PC-3 (cell line): Measurements from ENCODE around the gene SF3A2. TPM values are rescaled to one million over a fixed set of nuclear protein-coding genes. Genes with fewer than 3 reads are reported as not detected.
A peak's percentile ranks its signal among the peaks of the same experiment; 100 is the strongest.

Experiments used
- ATAC-seq: fragments of 200-7000 bp; cut with Tn5 transposase; 2 replicates; pipeline ENCODE4 v1.9.1; 2020; ENCODE audit warnings: mild to moderate bottlenecking, moderate library complexity
- BruUV-seq: library from RNA; stranded (reverse); fragments of 400-500 nt; replicated peaks from 2 replicates; lab custom pipeline; 2021; lab: Mats Ljungman, UMichigan
- CTCF ChIA-PET: fragments of 300-600 bp; sonication (Branson Sonifier 250); formaldehyde crosslinking; loops from one replicate; lab custom pipeline; 2022; ENCODE audit warnings: antibody characterized with exemption; lab: Charles Lee
- POLR2A ChIA-PET: fragments of 300-600 bp; sonication (Branson Sonifier 250); formaldehyde crosslinking; loops from one replicate; lab custom pipeline; 2022; ENCODE audit warnings: antibody characterized with exemption; ENCODE audit not compliant: unreplicated experiment; lab: Charles Lee
- DNase-seq: peaks from one replicate; pipeline ENCODE4 v3.0.0-alpha.2; 2015
- H2AFZ ChIP-seq: fragments of 300-600 bp; sonication (generic); 2 replicates; pipeline ENCODE4 v1.6.0; 2016; ENCODE audit warnings: antibody characterized with exemption, low read length
- H3F3A ChIP-seq: fragments of 300-600 bp; sonication (generic); one replicate; pipeline ENCODE4 v1.6.0; 2017; ENCODE audit warnings: antibody characterized with exemption, low read length, control low read depth, mild to moderate bottlenecking; ENCODE audit not compliant: unreplicated experiment
- H3K27ac ChIP-seq: fragments of 300-600 bp; sonication (generic); 2 replicates; pipeline ENCODE4 v1.5.1; 2016; ENCODE audit warnings: mild to moderate bottlenecking, low read length
- H3K27me3 ChIP-seq: fragments of 300-600 bp; sonication (generic); 2 replicates; pipeline ENCODE4 v1.6.1; 2016; ENCODE audit warnings: low read length, mixed read lengths
- H3K36me3 ChIP-seq: fragments of 300-600 bp; sonication (generic); 2 replicates; pipeline ENCODE4 v1.6.1; 2016; ENCODE audit warnings: low read depth, mixed run types, low read length, mixed read lengths
- H3K4me1 ChIP-seq: fragments of 300-600 bp; sonication (generic); 2 replicates; pipeline ENCODE4 v1.5.1; 2016; ENCODE audit warnings: low read length; ENCODE audit not compliant: insufficient read depth
- H3K4me2 ChIP-seq: fragments of 300-600 bp; sonication (generic); 2 replicates; pipeline ENCODE4 v1.6.0; 2016; ENCODE audit warnings: low read length
- H3K4me3 ChIP-seq: fragments of 300-600 bp; sonication (generic); 2 replicates; pipeline ENCODE4 v1.5.1; 2016; ENCODE audit warnings: mild to moderate bottlenecking, low read length, mixed read lengths
- H3K79me2 ChIP-seq: fragments of 300-600 bp; sonication (generic); 2 replicates; pipeline ENCODE4 v1.6.1; 2017; ENCODE audit warnings: low read length, mixed read lengths
- H3K9ac ChIP-seq: fragments of 300-600 bp; sonication (generic); 2 replicates; pipeline ENCODE4 v1.6.0; 2016; ENCODE audit warnings: mild to moderate bottlenecking, low read length
- H3K9me2 ChIP-seq: fragments of 300-600 bp; sonication (generic); replicated peaks from 2 replicates; pipeline ENCODE4 v1.6.1; 2016; ENCODE audit warnings: mixed run types, low read length, mixed read lengths
- H3K9me3 ChIP-seq: fragments of 300-600 bp; sonication (generic); 2 replicates; pipeline ENCODE4 v1.6.1; 2016; ENCODE audit warnings: low read length, mixed read lengths
- H4K20me1 ChIP-seq: fragments of 300-600 bp; sonication (generic); 2 replicates; pipeline ENCODE4 v1.6.1; 2016; ENCODE audit warnings: low read length, mixed read lengths
- CTCF ChIP-seq: fragments of 300-600 bp; sonication (generic); conservative IDR thresholded peaks from 2 replicates; pipeline ENCODE4 v1.5.1; 2017; ENCODE audit warnings: antibody characterized with exemption, low read depth, mild to moderate bottlenecking, low read length
- EZH2 ChIP-seq: fragments of 300-600 bp; sonication (generic); IDR thresholded peaks from one replicate; pipeline ENCODE4 v1.6.1; 2017; ENCODE audit warnings: antibody characterized with exemption, mild to moderate bottlenecking, low read length; ENCODE audit not compliant: unreplicated experiment
- EZH2phosphoT487 ChIP-seq: fragments of 300-600 bp; sonication (generic); IDR thresholded peaks from 2 replicates; pipeline ENCODE4 v1.6.1; 2018; ENCODE audit warnings: mild to moderate bottlenecking, antibody characterized with exemption, low read length, borderline replicate concordance
- intact Hi-C: fragments of 100-400 bp; cut with micrococcal nuclease; formaldehyde crosslinking; loops from 2 replicates; pipeline ENCODE4 v1.9.0; 2023
- total RNA-seq: library from RNA; depleted of rRNA; stranded (reverse); fragments of >200 nt; gene quantifications from 2 replicates; pipeline ENCODE4 v1.2.3, GENCODE V29; 2014

The SF3A2 gene
- total RNA-seq, 1 experiment from 2014 or later, result 55.5 TPM

DNA sequence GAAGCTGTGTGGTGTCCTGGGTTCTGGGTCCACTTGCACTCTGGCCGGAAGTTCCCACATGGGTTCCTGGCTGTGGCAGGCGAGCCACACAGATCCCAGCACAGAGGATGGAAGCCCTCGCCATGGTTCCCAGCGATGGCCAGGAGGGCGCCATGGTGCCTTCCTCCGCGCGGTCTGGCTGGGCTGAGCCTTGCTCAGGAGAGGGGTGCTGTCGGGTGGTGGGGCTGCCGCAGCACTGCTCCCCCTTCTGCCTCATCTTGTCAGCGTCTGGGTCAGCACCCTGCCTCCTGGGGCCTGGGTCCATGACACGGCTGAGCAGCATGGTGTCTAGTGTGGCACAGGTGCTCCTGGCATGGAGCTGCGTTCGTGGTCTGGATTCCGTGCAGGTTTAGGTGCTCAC is 39.4 kb upstream of the SF3A2 start:
- H3K27ac ChIP-seq, result no peak overlapping the region
- H3K36me3 ChIP-seq, result no peaks in the 10 kb centered on the region
- H3K9ac ChIP-seq, result no peak overlapping the region
- no TSS peak for BruUV-seq
- no peak overlapping the region for H3K4me3 ChIP-seq
- ATAC-seq (no peak), DNase-seq (no peak)
- intact Hi-C loops, result no loop called here
- H3K9me2 ChIP-seq, result no peaks in the 10 kb centered on the region
- peaks cover 25% of the 10 kb centered on the region; the same call in 1 of the 2 replicates for H3K79me2 ChIP-seq
- H3K4me1 ChIP-seq, result no peaks in the 10 kb centered on the region
- no peak overlapping the region for H3K4me2 ChIP-seq
- H3K9me3 ChIP-seq, result no peaks in the 10 kb centered on the region
- H3F3A ChIP-seq, result no peaks in the 10 kb centered on the region
- H2AFZ ChIP-seq, result no peak overlapping the region
- no peaks in the 10 kb centered on the region for H4K20me1 ChIP-seq
- TF ChIP-seq CTCF (no peak), EZH2 (no peak), EZH2phosphoT487 (no peak)
- ChIA-PET POLR2A (no interaction called here), CTCF (no interaction called here)
- no peaks in the 10 kb centered on the region for H3K27me3 ChIP-seq

GRCh38 chr19:2198317-2198716 is 38.3 kb upstream of the SF3A2 start:
- TF ChIP-seq CTCF, result no peak
- no peak for TF ChIP-seq EZH2
- TF ChIP-seq EZH2phosphoT487, result no peak
- Histone ChIP-seq H3K9ac (no peak overlapping the region), H3K4me2 (no peak overlapping the region), H2AFZ (no peak overlapping the region), H3K9me2 (no peaks in the 10 kb centered on the region), H4K20me1 (no peaks in the 10 kb centered on the region), H3K36me3 (no peaks in the 10 kb centered on the region), H3K27me3 (no peaks in the 10 kb centered on the region), H3K9me3 (no peaks in the 10 kb centered on the region), H3K4me3 (no peak overlapping the region), H3K4me1 (no peaks in the 10 kb centered on the region), H3F3A (no peaks in the 10 kb centered on the region), H3K79me2 (peaks cover 25% of the 10 kb centered on the region; the same call in 1 of the 2 replicates), H3K27ac (no peak overlapping the region)
- intact Hi-C loops, result no loop called here
- no peak for DNase-seq
- ATAC-seq, result no peak
- ChIA-PET CTCF (no interaction called here), POLR2A (no interaction called here)
- BruUV-seq, result no TSS peak

DNA sequence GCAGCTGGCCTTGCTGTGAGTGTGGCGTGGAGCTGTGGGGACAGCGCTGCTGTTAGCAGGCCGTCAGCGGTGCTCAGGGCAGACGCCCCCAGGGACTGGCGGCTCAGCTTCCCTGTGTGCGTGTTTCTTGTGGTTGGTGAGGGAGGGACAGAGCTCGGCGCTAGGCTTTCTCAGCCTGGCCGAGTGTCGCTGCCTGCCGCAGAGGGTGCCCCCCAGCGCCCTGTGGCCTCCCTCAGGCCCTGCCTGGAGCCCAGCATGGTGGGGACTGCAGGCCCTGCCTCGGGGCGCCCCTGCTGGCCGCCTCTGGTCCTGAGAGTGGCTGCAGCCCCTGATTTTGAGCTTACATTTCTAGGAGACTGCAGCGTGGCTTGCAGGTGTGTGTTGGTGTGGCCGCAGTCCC is 37.4 kb upstream of the SF3A2 start:
- Histone ChIP-seq H3K4me3 (no peak overlapping the region), H4K20me1 (no peaks in the 10 kb centered on the region), H3K9me2 (no peaks in the 10 kb centered on the region), H3K27me3 (no peaks in the 10 kb centered on the region), H3K4me1 (no peaks in the 10 kb centered on the region), H3K9me3 (no peaks in the 10 kb centered on the region), H3K9ac (no peak overlapping the region), H3K4me2 (no peak overlapping the region), H3K27ac (no peak overlapping the region), H2AFZ (no peak overlapping the region), H3K79me2 (peaks cover 25% of the 10 kb centered on the region; the same call in 1 of the 2 replicates), H3K36me3 (no peaks in the 10 kb centered on the region), H3F3A (no peaks in the 10 kb centered on the region)
- ChIA-PET CTCF (no interaction called here), POLR2A (no interaction called here)
- ATAC-seq (no peak), DNase-seq (no peak)
- intact Hi-C loops, result no loop called here
- TF ChIP-seq CTCF (peak; percentile 33; the same call in 1 of the 2 replicates), EZH2phosphoT487 (no peak)
- no TSS peak for BruUV-seq
